Kidney (tissue), 14 donors: ENCODE data around the gene LLGL2. TPM values are rescaled to one million over a fixed set of nuclear protein-coding genes. Genes with fewer than 3 reads are reported as not detected.

Experiments used
- DNase-seq, 5 donors: peaks; one replicate each; pipeline ENCODE4 v3.0.0-alpha.2; 2013 to 2020
- FAIRE-seq: peaks from 2 replicates; lab custom pipeline; 2012; peaks lifted over from hg19 to GRCh38; lab: Jason Lieb, UNC
- H3K27ac ChIP-seq, 2 donors: one replicate each; pipeline ENCODE4 v1.7.0; 2013; ENCODE audit warnings: low read depth in 2 of 2, low read length in 2 of 2, inconsistent platforms in 1 of 2
- H3K27me3 ChIP-seq: one replicate; pipeline ENCODE4 v1.7.1; 2013; ENCODE audit warnings: low read length, inconsistent platforms; ENCODE audit not compliant: control insufficient read depth, insufficient read depth
- H3K36me3 ChIP-seq, 3 donors: one replicate each; pipeline versions ENCODE4 v1.7.0 to v1.7.1; 2013; ENCODE audit warnings: low read length in 3 of 3, control low read depth in 1 of 3, inconsistent platforms in 1 of 3; ENCODE audit not compliant: insufficient read depth in 3 of 3, control insufficient read depth in 2 of 3
- H3K4me1 ChIP-seq, 3 donors: one replicate each; pipeline versions ENCODE4 v1.7.0 to v1.7.1; 2013; ENCODE audit warnings: low read length in 3 of 3, inconsistent platforms in 1 of 3, low read depth in 1 of 3; ENCODE audit not compliant: control insufficient read depth in 2 of 3, insufficient read depth in 2 of 3
- H3K4me3 ChIP-seq, 3 donors: one replicate each; pipeline versions ENCODE4 v1.7.0 to v1.8.1; 2013; ENCODE audit warnings: low read length in 3 of 3, control low read depth in 1 of 3, inconsistent platforms in 1 of 3
- H3K9ac ChIP-seq, 3 donors: one replicate each; pipeline versions ENCODE4 v1.7.0 to v1.7.1; 2013; ENCODE audit warnings: low read length in 3 of 3, control low read depth in 1 of 3, inconsistent platforms in 1 of 3
- H3K9me3 ChIP-seq, 3 donors: one replicate each; pipeline versions ENCODE4 v1.7.0 to v1.7.1; 2013; ENCODE audit warnings: low read length in 3 of 3, control low read depth in 1 of 3, inconsistent platforms in 1 of 3; ENCODE audit not compliant: control insufficient read depth in 2 of 3, insufficient read depth in 1 of 3
- intact Hi-C: fragments of 100-400 bp; cut with DNase I; formaldehyde crosslinking; loops from one replicate; pipeline ENCODE4 v1.11.1; 2022
- polyA plus RNA-seq: library from polyadenylated mRNA; stranded (reverse); fragments of 350-450 nt; fragmentation: Illumina TruSeq; extraction: RNeasy Lipid Tissue Mini Kit (QIAGEN cat#74804); gene quantifications from one replicate; pipeline ENCODE4 v1.2.3, GENCODE V29; 2014; ENCODE audit warnings: low read depth, low replicate concordance; ENCODE audit not compliant: insufficient read depth
- total RNA-seq: library from RNA; stranded (reverse); fragmentation: NEBNext Ultra II Directional; extraction: Animal tissue kit (Norgen Biotek cat#: 25700); gene quantifications from one replicate; pipeline ENCODE4 v1.2.1, GENCODE V29; 2021
- TF ChIP-seq, protein P1 (sequence below): IDR thresholded peaks from 3 replicates; pipeline ENCODE4 v1.5.1; 2012; ENCODE audit warnings: mild to moderate bottlenecking, moderate library complexity, borderline replicate concordance; ENCODE audit not compliant: insufficient read depth; ENCODE audit errors: extremely low read depth
- donor health status: control.
- donor health status: control.
- donor health status: control.
- donor health status: control.
- donor health status: control.
- donor health status: DM: yes; HTN: yes; CAD: no.
- donor health status: Normal renal cell carcinoma (clear cell type).

Gene LLGL2
- total and polyA plus RNA-seq, 2 donors from 2014 or later: 181 to 262 TPM

DNA sequence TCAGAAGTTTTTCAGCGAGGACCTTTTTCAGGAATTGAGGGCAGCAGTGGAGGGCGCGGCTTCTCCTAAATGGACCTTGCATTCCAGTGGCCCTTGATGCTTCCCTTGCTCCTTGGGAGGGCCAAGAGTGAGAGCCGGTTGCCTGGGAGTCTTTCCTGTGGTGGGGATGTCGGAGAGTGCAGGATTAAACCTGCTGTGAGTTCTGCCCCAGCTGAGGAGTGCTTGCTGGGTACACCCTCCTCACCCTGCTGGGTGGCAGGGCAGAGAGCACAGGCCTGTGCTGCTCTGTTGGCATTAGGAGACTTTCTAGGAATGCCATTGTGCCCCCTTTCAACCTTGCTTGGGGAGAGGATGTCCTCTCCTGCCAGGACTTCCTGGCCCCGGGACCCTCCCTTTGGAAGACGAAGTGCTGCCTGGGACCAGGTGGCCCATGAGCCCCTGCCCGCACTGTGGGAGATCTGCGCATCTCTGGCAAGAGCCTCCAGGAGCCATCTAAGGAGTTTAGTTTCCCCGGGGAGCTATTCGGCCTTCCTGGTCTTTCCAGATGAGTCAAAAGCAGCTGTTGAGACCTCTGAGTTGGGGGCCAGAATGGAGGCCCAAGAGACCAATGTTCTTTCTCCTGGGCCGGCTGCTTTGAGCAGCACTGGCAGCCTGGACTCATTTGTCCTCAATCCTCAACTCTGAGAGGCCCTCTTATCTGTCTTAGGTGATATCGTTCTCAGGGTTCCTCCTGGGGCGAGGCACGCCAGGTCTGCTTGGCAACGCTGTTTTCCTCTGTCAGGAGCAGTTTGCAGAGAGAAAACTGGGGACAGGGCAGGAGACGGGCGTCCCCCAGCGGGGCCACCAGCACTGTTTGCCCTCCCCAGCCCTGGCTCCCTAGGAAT lies 5.6 kb downstream of the LLGL2 start:
- Histone ChIP-seq H3K27me3 (no peaks in the 10 kb centered on the region), H3K36me3 (no peaks in the 10 kb centered on the region), H3K9ac (no peak overlapping the region), H3K4me1 (peaks cover 0 to 18% (median 0%) of the 10 kb centered on the region in 3 donors), H3K4me3 (no peak overlapping the region), H3K9me3 (no peaks in the 10 kb centered on the region), H3K27ac (no peak overlapping the region)
- no peak for FAIRE-seq
- no peak for DNase-seq
- TF ChIP-seq, protein P1, sequence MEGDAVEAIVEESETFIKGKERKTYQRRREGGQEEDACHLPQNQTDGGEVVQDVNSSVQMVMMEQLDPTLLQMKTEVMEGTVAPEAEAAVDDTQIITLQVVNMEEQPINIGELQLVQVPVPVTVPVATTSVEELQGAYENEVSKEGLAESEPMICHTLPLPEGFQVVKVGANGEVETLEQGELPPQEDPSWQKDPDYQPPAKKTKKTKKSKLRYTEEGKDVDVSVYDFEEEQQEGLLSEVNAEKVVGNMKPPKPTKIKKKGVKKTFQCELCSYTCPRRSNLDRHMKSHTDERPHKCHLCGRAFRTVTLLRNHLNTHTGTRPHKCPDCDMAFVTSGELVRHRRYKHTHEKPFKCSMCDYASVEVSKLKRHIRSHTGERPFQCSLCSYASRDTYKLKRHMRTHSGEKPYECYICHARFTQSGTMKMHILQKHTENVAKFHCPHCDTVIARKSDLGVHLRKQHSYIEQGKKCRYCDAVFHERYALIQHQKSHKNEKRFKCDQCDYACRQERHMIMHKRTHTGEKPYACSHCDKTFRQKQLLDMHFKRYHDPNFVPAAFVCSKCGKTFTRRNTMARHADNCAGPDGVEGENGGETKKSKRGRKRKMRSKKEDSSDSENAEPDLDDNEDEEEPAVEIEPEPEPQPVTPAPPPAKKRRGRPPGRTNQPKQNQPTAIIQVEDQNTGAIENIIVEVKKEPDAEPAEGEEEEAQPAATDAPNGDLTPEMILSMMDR: no peak
- intact Hi-C loops: no loop called here

DNA sequence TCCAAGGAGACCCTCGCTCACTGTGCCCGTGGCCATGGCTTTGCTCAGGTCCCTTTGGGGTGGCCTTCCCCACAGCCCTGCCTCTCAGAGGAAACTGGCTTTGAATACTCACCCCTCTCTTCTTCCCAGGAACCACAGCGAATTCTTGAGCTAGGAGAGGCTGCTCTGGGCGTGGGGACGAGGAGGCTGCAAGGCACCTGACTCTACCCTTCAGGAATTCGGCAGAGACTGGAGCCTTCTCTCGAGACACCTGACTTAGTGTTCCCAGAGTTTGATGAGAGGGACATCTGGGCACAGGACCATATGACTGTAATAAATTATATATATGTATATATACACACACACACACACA lies 6.2 kb downstream of the LLGL2 start:
- Histone ChIP-seq H3K4me3 (no peak overlapping the region), H3K27me3 (no peaks in the 10 kb centered on the region), H3K9me3 (no peaks in the 10 kb centered on the region), H3K4me1 (peaks cover 0 to 18% (median 0%) of the 10 kb centered on the region in 3 donors), H3K27ac (no peak overlapping the region), H3K9ac (no peak overlapping the region), H3K36me3 (no peaks in the 10 kb centered on the region)
- FAIRE-seq (no peak), DNase-seq (no peak)
- TF ChIP-seq, protein P1: no peak
- intact Hi-C loops: no loop called here

DNA sequence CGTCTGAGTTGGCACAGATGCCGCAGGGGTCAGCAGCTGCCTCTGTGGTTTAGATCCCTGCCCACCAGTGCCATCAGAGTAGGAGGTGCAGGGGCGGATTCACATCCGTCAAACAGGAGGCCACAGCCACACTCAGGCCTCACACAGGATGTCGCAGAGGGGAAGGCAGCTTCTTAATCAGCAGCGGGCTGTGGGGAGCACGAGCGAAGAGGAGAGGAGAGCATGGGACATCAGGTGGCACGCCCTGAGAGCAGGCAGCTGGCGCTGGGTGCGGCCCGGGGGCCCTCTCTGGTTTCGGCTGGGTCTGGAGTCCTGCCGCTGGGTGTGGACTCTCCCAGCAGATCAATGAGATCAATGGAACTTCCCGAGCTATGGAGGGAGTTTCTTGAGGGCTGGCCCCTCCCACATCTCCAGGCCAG lies 9.6 kb downstream of the LLGL2 start:
- no peak overlapping the region for H3K4me3 ChIP-seq
- no peak for DNase-seq
- H3K9me3 ChIP-seq: no peaks in the 10 kb centered on the region
- peaks cover 0 to 30% (median 14%) of the 10 kb centered on the region in 3 donors for H3K4me1 ChIP-seq
- no peak overlapping the region for H3K27ac ChIP-seq
- no peaks in the 10 kb centered on the region for H3K27me3 ChIP-seq
- TF ChIP-seq, protein P1: no peak
- FAIRE-seq: no peak
- H3K9ac ChIP-seq: no peak overlapping the region
- no peaks in the 10 kb centered on the region for H3K36me3 ChIP-seq
- intact Hi-C loops: no loop called here
